ENCODE data around the gene DAB1.
"Not testable (repeated sequence)": the region's sequence is repeated elsewhere in the genome, so short reads cannot be mapped to it uniquely, and the experiment has no call there.

DAB1 gene

DNA sequence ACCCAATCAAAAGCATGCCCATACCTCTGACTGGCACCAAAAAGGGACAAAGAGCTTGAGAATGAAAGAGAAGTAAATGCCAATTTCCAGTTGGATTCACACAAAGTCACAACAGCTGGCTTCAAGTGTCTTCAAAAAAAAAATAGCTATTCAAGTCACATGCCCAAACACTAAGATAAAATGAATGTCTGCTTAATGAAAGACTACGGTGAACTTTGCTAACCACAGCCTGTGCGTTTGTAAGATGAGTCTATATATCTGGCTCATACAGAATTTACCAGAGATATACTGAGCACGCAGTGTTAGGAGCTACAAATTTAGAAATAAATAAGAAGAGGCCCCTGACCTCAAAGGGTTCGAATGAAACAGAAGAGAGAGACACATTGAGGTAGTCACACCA, 73.2 kb downstream of the DAB1 start:
- DNase-seq (ENCODE audit: extremely low read depth, low read depth), result no peak
- TF ChIP-seq, protein P1, sequence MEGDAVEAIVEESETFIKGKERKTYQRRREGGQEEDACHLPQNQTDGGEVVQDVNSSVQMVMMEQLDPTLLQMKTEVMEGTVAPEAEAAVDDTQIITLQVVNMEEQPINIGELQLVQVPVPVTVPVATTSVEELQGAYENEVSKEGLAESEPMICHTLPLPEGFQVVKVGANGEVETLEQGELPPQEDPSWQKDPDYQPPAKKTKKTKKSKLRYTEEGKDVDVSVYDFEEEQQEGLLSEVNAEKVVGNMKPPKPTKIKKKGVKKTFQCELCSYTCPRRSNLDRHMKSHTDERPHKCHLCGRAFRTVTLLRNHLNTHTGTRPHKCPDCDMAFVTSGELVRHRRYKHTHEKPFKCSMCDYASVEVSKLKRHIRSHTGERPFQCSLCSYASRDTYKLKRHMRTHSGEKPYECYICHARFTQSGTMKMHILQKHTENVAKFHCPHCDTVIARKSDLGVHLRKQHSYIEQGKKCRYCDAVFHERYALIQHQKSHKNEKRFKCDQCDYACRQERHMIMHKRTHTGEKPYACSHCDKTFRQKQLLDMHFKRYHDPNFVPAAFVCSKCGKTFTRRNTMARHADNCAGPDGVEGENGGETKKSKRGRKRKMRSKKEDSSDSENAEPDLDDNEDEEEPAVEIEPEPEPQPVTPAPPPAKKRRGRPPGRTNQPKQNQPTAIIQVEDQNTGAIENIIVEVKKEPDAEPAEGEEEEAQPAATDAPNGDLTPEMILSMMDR (IDR thresholded peaks at IDR 0.05; ENCODE audit: low read depth, low read length), result no peak

DNA sequence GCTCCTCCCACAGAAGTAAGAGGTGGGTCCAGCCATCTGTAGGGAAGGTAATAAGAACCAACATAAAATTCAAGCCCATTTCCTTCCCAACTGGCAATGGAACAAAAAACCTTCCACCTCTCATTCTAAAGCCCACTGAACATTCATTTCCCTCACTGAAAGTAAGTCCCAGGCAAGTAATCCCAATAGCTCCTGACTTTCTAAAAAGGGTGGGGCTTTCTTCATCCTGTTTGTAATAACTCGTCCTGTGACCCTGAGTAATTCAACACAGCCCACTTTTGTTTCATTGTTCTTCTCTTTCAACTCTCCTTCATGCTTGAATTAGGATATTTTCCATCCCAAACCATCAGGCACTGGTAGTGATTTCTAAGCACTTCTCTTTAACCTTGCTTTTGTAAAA, 74.9 kb downstream of the DAB1 start:
- TF ChIP-seq, protein P1 (IDR thresholded peaks at IDR 0.05; ENCODE audit: low read depth, low read length), result no peak
- DNase-seq (ENCODE audit: extremely low read depth, low read depth), result no peak

DNA sequence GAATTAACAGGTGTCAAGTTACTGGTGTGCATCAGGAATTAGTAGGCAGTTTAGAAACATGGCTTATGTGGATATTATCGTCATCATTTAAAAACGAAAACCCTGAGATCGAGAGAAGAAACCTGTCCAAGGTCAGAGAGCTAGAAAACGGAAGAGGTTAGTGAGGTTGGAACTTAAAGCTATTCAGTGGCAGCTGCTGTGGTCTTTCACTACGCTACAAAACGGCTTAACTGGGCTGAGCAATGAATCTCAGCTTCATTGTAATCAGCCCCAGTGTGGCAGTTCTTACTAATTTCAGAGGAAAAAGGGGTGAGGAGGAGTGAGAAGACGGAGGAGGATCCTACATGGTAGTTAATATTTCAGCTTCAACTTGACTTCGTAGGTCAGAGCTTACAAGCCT, 77.9 kb downstream of the DAB1 start:
- no peak for DNase-seq (ENCODE audit: extremely low read depth, low read depth)
- TF ChIP-seq, protein P1 (IDR thresholded peaks at IDR 0.05; ENCODE audit: low read depth, low read length), result no peak

DNA sequence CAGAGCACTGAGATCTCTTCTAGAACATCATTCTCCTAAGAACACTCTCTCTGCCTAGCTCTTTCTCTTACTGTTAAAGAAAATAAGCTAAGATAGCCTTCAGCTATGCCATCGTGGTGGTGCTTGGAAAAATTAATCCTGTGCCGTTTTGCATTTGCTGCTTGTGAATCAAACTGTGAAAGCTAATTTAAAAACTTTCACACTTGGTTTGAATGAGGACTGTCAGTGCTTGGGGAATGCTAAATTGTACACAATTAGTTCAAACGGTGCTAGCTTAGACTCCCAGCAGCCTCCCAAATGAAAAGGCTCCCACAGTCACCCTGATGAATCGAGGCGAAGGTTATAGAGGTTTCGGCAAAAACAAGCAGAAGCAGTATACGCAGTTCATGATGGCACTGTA, 79.6 kb downstream of the DAB1 start:
- TF ChIP-seq, protein P1 (IDR thresholded peaks at IDR 0.05; ENCODE audit: low read depth, low read length), result no peak
- no peak for DNase-seq (ENCODE audit: extremely low read depth, low read depth)

DNA sequence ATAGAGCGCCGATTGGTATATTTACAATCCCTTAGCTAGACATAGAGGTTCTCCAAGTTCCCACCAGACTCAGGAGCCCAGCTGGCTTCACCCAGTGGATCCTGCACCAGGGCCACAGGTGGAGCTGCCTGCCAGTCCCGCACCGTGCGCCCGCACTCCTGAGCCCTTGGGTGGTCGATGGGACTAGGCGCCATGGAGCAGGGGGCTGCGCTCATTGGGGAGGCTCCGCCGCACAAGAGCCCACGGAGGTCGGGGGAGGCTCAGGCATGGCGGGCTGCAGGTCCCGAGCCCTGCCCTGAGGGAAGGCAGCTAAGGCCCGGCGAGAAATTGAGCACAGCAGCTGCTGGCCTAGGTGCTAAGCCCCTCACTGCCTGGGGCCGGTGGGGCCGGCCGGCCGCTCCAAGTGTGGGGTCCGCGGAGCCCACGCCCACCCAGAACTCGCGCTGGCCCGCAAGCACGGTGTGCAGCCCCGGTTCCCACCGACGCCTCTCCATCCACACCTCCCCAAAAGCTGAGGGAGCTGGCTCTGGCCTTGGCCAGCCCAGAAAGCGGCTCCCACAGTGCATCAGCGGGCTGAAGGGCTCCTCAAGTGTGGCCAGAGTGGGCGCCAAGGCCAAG, 80.5 kb downstream of the DAB1 start:
- not testable (repeated sequence) for DNase-seq (ENCODE audit: extremely low read depth, low read depth)

DNA sequence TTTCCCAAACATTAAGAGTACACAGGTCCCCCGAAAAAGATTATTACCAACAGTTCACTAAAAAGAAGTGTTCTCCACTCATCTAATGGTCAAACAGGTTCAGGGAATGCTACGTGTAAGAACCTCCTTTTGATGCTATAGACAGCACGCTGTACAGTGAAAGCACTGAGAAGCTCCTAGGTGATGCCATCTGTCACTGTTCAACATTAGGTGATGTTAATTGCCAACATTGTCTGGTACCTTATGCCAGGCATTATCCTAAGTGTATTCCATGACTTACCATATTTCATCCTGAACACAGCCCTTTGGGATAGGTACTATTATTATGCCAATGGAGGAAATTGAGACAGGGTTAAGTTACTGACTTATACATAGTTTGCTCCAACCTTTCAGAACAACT, 82.1 kb downstream of the DAB1 start:
- DNase-seq (ENCODE audit: extremely low read depth, low read depth), result no peak
- TF ChIP-seq, protein P1 (IDR thresholded peaks at IDR 0.05; ENCODE audit: low read depth, low read length), result no peak

DNA sequence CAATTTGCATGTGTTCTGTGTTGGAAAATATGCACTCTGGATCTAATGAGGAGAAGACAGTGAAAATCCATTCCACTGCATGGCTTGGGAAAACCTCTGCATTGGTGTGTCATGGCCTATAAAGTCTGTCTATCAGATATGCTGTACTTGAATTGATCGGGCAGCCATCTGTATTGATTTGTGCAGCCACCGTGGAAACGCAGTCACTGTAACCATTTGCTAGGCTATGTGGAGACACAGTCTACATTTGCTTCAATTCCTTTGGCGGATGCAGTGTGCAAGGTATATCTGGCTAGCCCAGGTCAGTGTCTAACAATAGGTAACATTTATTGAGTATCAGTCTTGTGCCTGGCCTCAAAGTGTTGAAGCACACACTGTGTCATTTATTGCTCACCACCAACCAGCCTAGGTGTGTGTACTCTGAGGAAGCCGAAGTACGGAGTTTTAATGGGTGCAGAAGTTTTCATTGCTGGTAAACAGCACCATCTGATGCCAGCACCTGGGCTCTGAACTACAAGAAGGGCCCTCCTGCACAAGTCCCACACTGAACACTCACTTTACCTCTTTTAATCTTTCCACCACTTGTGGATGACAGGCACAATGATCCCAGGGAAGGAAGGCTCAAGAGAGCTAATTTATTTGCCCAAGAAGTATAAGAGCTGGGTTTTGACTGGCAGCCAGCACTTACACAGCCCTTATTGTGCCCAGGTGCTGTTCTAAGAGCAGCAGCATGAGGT, 83.4 kb downstream of the DAB1 start:
- no peak for DNase-seq (ENCODE audit: extremely low read depth, low read depth)
- TF ChIP-seq, protein P1 (IDR thresholded peaks at IDR 0.05; ENCODE audit: low read depth, low read length), result no peak

DNA sequence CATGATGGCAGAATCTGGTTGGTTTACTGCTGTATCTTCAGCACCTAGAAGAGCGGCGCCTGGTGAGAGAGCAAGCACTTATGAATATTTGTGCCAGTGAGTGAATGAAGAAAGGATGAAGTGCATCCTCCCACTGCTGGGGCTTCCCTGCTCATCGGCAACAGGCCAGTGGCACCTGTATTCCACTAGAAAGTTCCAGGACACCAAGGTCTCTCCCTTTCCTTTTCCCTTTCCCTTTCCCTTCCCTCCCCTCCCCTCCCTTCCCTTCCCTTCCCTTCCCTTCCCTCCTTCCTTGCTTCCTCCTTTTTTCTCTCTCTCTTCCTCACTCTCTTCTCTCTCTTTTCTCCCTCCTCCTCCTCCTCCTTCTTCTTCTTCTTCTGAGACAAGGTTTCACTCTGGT, 86.2 kb downstream of the DAB1 start:
- TF ChIP-seq, protein P1 (IDR thresholded peaks at IDR 0.05; ENCODE audit: low read depth, low read length), result no peak
- DNase-seq (ENCODE audit: extremely low read depth, low read depth), result no peak
